GM12874 (cell line): ENCODE data around the gene SUPT20H.

Source experiments
- CTCF ChIP-seq: IDR thresholded peaks from 2 replicates; pipeline ENCODE4 v1.5.1; 2011; ENCODE audit warnings: low read depth, mild to moderate bottlenecking, control low read depth, low read length, moderate library complexity; ENCODE audit not compliant: insufficient read depth

Gene SUPT20H

GRCh38 chr13:36979361-36980050, 80.0 kb downstream of the SUPT20H start:
- no peak for TF ChIP-seq CTCF

- no peak for TF ChIP-seq CTCF
Measured at GRCh38 chr13:36975172-36975571, 84.3 kb downstream of the SUPT20H start.

- TF ChIP-seq CTCF: no peak
Measured at GRCh38 chr13:36973621-36974295, 85.7 kb downstream of the SUPT20H start.

GRCh38 chr13:36973009-36973408, 86.5 kb downstream of the SUPT20H start:
- TF ChIP-seq CTCF: no peak

GRCh38 chr13:36966404-36966803, 93.1 kb downstream of the SUPT20H start:
- TF ChIP-seq CTCF: no peak

GRCh38 chr13:36965767-36966166, 93.7 kb downstream of the SUPT20H start:
- no peak for TF ChIP-seq CTCF

GRCh38 chr13:36959456-36960116, 99.9 kb downstream of the SUPT20H start:
- TF ChIP-seq CTCF: no peak
